LNCaP clone FGC (cell line): Measurements from ENCODE around the gene ZNF782.
"Not testable (repeated sequence)": the region's sequence is repeated elsewhere in the genome, so short reads cannot be mapped to it uniquely, and the experiment has no call there.

ENCODE experiments used
- DNase-seq: peaks from one replicate; pipeline ENCODE4 v3.0.0-alpha.2; 2011; ENCODE audit warnings: low read depth
- H3K4me3 ChIP-seq: 2 replicates; pipeline ENCODE4 v1.5.1; 2011; ENCODE audit warnings: mild to moderate bottlenecking, low read depth, low read length, control low read depth
- CTCF ChIP-seq: IDR thresholded peaks from 2 replicates; pipeline ENCODE4 v1.5.1; 2012; ENCODE audit warnings: mild to moderate bottlenecking; ENCODE audit not compliant: control insufficient read depth, insufficient read depth; ENCODE audit errors: extremely low read depth

Gene ZNF782

GRCh38 chr9:96854651-96855273 lies 448 bp upstream of the ZNF782 start:
- peak overlapping the region; percentile 83 for H3K4me3 ChIP-seq
- no peak for TF ChIP-seq CTCF
- DNase-seq: no peak

GRCh38 chr9:96852676-96853075 lies 1.6 kb downstream of the ZNF782 start:
- no peak for TF ChIP-seq CTCF
- H3K4me3 ChIP-seq: peak overlapping the region; percentile 83; the same call in 1 of the 2 replicates
- no peak for DNase-seq

DNA sequence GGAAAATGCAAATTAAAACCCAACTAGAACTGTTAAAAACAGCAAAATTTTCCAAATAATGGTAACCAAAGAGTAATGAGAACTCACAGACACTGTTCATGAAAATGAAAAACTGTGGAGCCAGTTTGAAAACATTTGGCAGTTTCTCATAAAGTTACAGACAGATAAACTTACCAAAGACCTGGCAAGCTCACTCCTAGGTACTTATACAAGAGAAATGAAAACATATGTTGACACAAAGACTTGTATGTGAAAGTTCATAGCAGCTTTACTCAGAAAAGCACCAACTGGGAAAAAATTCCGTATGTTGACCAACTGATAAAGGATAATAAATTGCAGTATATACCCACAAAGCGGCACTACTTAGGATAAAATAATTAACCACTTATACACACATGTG lies 10.3 kb downstream of the ZNF782 start:
- H3K4me3 ChIP-seq: no peak overlapping the region
- DNase-seq: no peak
- TF ChIP-seq CTCF: no peak

GRCh38 chr9:96818533-96818932 lies 35.8 kb downstream of the ZNF782 start:
- H3K4me3 ChIP-seq: no peak overlapping the region
- no peak for TF ChIP-seq CTCF
- no peak for DNase-seq

DNA sequence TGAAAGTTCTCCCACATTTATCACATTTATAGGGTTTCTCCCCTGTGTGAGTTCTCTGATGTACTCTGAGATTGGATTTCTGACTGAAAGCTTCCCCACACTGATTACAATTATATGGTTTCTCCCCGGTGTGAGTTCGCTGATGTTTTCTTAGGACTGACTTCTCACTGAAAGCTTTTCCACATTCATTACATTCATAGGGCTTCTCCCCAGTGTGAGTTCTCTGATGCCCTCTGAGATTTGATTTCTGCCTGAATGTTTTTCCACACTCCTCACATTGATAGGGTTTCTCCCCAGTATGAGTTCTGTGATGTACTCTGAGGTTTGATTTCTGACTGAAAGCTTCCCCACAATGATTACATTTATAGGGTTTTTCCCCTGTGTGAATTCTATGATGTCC lies 36.3 kb downstream of the ZNF782 start:
- no peak overlapping the region for H3K4me3 ChIP-seq

DNA sequence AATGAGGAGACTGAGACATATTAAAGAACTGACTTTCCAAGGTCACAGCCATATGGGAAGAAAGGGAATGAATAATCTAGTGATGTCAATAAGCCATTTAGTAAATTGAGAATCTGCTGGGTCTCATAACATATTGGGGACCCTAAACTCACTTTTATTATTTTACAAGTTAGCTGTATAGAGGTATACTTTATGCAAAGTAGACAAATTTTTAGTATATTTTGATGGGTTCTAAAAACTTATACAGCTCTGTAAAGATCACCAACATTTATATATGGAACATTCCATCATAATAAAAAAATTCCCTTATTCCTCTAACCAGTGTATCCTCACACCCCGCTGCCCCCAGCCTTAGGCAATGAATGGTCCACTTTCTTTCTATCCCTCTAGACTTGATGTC lies 40.7 kb downstream of the ZNF782 start:
- no peak for DNase-seq
- TF ChIP-seq CTCF: no peak
- H3K4me3 ChIP-seq: no peak overlapping the region

More for the DNA sequence above, 36.3 kb downstream of the ZNF782 start:
- DNase-seq: no peak
- TF ChIP-seq CTCF: no peak

DNA sequence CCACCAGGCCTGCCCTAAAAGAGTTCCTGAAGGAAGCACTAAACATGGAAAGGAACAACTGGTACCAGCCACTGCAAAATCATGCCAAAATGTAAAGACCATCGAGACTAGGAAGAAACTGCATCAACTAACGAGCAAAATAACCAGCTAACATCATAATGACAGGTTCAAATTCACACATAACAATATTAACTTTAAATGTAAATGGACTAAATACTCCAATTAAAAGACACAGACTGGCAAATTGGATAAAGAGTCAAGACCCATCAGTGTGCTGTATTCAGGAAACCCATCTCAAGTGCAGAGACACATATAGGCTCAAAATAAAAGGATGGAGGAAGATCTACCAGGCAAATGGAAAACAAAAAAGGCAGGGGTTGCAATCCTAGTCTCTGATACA lies 55.4 kb downstream of the ZNF782 start:
- DNase-seq, H3K4me3 ChIP-seq: not testable (repeated sequence)

GRCh38 chr9:96784021-96784420 lies 70.3 kb downstream of the ZNF782 start:
- TF ChIP-seq CTCF: no peak
- no peak overlapping the region for H3K4me3 ChIP-seq
- DNase-seq: no peak
